HG02759 (cell line): ENCODE data around the gene SHISA5.
"Not testable (repeated sequence)": the region's sequence is repeated elsewhere in the genome, so short reads cannot be mapped to it uniquely, and the experiment has no call there.

Experiments used
- ATAC-seq: cut with Tn5 transposase; IDR thresholded peaks from one replicate; pipeline ENCODE4 v1.9.1; 2021; ENCODE audit warnings: mild to moderate bottlenecking, moderate library complexity; ENCODE audit not compliant: unreplicated experiment

The SHISA5 gene

DNA sequence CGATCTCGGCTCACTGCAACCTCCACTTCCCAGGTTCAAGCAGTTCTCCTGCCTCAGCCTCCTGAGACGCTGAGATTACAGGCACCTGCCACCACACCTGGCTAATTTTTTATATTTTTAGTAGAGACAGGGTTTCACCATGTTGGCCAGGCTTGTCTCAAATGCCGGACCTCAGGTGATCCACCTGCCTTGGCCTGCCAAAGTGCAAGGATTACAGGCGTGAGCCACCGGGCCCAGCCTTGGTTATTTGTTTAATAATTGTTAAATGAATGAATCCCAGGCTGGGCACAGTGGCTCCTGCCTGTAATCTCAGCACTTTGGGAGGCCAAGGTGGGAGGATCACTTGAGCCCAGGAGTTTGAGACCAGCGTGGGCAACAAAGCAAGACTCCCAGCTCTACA lies 42.2 kb downstream of the SHISA5 start:
- not testable (repeated sequence) for ATAC-seq

DNA sequence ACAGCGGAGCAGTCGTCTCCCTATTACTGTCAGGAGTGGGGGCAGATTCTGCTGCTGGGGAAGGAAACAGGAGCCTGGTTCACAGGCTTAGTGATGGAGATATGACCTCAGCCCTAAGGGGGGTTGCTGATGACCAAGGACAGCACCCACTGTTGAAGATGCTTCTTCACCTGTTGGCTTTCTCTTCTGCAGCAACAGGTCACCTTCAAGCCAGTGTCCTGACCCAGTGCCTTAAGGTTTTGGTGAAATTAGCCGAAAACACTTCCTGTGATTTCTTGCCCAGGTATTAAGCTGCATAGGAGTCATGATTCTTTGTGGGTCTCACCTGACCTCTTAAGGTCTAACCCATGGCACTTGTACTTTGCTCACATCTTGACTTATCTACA lies 43.5 kb downstream of the SHISA5 start:
- no peak for ATAC-seq

GRCh38 chr3:48459773-48460516 lies 44.0 kb downstream of the SHISA5 start:
- no peak for ATAC-seq

DNA sequence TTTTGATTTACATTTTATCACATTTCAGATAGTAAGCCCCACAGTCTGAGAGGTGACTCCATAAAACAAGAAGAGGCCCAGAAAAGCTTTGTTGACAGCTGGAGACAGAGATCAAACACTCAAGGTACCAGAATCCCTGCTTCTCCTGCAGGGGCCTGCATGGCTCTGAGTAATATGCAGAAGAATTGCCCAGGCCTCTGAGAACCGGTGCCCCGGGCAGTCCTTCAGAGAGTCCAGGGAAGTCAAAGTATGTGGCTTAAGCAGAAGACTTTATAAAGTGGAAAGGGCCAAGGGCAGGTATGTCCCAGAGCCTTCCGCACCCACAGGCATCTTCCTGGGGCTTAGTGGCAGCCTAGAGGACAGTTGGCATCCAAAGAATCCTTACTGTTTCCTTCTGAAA lies 44.6 kb downstream of the SHISA5 start:
- no peak for ATAC-seq

GRCh38 chr3:48456456-48456855 lies 47.5 kb downstream of the SHISA5 start:
- ATAC-seq, result no peak

GRCh38 chr3:48451270-48451669 lies 52.7 kb downstream of the SHISA5 start:
- no peak for ATAC-seq

DNA sequence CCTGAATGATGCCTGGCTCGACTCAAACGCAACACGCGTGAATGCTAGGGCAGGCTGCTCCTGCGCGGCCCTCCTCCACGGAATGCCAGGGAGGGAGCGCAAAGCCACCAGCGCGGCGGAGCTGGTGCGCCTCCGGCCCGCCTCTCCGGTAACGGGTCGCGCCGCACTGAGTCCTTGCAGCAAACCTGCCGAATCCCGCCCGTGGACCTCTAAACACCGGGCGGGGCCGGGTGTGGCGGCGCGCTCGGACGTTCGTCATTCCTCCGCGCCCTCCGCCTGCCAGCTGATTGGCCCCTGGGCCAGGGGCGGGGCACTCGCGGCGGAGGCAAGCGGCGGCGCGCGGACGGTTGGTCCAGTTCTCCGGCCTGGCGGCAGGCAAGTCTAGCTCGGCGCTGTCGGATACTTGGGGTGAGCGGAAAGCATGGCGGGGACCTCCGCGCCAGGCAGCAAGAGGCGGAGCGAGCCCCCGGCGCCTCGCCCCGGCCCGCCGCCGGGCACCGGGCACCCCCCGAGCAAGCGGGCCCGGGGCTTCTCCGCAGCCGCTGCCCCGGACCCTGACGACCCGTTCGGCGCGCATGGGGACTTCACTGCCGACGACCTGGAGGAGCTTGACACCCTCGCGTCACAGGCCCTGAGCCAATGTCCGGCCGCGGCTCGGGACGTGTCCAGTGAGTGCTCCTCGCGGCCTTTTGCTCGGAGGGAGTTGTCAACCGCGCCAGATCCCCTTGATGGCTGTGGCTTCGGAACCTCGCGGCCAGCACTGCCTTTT lies 57.4 kb downstream of the SHISA5 start, which contains the start of gene ATRIP:
ATRIP (plus strand) TSS at position 313 of the 769 bp plus-strand sequence; CDS start at position 422, 109 bp downstream.
- ATAC-seq, result peak; percentile 94

DNA sequence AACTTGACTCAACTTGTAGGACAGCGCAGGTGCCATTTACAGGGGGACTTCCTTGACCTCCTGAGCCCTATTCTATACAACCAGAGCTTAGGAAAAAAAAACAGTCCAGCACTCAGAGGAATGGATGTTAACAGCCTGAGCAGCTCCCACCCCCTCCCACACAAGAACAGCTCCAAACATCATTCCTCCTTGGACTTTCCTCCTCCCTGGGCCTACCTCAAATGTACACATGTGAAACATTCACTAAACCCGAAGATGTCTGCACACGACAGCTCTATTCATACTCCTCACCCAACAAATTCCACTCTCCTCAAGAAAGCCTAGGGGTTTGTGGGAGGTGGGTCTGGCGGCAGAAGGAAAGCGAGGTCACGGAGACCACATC lies 57.9 kb downstream of the SHISA5 start:
- ATAC-seq, result no peak

GRCh38 chr3:48445277-48445882 lies 58.6 kb downstream of the SHISA5 start:
- ATAC-seq, result no peak

GRCh38 chr3:48441940-48442339 lies 62.0 kb downstream of the SHISA5 start:
- no peak for ATAC-seq

DNA sequence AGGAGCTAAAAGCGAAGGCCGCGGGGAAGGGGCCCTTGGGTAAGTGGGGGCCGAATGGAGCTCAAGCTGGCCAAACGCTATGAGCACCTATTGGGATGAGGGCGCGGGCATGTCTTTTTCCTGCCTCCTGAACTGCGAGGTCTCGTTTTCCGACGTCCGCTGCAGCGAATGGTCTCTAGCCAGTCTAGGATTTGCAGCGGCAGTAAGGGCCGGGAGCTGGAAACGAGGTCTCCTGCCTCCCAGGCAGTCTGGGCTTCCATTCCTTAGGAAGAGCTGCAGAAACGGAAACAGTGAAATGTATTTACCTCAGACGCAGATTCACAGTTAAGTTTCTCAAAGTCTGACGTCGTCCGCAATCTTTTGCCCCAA lies 63.4 kb downstream of the SHISA5 start:
- ATAC-seq, result no peak

GRCh38 chr3:48439820-48440589 lies 64.0 kb downstream of the SHISA5 start, which contains the start of the genes CCDC51 and TMA7:
CCDC51 (minus strand) TSS chr3:48440119; CDS start chr3:48435128, 4,991 bp downstream.
TMA7 (plus strand) TSS chr3:48440257; CDS start chr3:48440297, 40 bp downstream.
- peak; percentile 96 for ATAC-seq

DNA sequence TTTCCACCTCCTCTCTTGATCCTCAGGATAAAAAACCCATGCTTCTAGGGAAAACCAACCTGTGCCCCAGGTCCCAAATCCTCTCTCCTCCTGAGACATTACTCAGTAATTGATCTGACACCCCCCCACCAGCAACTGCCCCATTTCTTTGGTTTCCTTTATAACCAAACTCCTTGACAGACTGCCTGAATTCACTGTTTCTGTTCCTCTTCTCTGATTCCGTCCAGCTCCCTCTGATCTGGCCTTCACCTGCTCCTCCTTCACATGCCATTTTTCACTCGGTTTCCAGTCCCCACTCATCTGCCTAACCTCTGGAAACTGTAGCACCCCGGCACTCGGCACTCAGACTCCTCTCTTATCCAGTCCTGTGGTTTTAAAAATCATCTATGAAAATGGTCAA lies 66.2 kb downstream of the SHISA5 start:
- ATAC-seq, result no peak

DNA sequence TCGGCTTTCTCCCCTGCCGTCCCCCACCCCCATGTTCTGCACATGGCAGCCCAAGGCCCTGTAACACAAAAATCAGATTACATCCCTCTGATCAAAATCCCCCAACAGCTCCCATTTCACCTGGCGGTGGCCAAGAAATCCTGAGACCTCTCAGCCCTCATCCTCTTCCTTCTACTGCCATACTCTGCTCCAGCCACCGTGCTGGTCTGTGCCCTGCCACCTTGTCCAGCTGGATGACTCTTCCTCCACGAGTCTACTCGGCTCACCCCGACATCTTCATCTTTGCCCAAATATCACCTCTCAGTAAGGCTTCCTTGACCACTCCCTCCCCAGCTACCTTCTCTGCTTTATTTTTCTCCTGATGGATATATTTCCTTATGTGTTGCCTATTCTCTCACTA lies 67.1 kb downstream of the SHISA5 start:
- no peak for ATAC-seq

DNA sequence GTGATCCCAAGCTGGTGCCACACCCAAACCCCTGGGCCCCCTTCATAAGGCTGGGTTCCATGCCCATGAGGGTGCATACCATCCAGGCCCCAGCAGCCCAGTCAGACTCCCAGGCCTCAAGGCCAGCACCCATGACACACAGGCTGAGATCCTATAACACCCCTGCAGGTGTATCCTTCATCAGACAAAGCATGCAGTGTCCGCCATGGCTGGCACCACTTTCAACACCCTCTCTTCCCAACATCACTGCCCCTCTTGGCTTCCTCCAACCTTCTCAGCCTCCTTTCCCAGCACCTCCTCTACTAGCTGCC lies 67.5 kb downstream of the SHISA5 start:
- ATAC-seq, result no peak

DNA sequence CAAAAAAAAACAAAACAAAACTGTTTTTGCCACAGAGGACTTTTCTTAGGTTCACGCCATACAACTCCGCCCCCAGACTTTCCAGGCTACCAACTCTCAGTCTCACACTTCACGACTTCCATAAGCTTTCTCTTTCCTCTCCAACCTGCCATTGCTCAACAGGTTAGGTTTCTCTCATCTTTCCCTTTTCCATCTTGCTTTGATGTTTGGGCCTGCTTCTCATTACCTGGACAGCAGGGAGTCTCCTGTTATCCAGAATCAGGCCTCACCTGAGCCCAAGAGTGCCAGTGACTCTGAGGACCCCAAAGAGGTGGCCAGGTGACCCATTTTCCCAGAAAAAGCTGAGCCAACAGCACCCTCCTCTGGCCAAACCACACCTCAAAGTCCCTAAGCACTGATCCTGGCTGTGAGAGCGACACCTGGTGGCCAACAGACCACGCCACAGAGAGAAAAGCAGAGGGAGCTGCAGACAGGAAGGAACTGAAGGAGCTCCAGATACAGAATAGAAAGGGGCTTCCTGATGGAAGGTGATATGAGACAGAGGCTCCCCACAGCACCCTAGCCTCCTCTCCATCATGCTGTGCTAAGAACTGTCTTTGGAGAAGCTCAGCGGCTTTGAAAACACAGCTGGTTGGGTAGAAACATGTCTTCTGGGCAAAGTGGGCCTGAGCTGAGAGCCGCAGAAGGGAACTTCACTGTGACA lies 68.0 kb downstream of the SHISA5 start:
- no peak for ATAC-seq

GRCh38 chr3:48435223-48435595 lies 68.8 kb downstream of the SHISA5 start:
- ATAC-seq, result no peak

- no peak for ATAC-seq
Observed at GRCh38 chr3:48434591-48435222, 69.3 kb downstream of the SHISA5 start.

- ATAC-seq, result no peak
Observed at GRCh38 chr3:48433472-48434118, 70.4 kb downstream of the SHISA5 start.
